Dendritic cell treated with granulocyte-macrophage colony-stimulating factor and Interleukin-4, amounts not matched to agents 40 ng/mL and 50 ng/mL, for 4 days (primary cell): ENCODE measurements around the gene POLG.

Source experiments
- H3K27ac Mint-ChIP-seq: one replicate; pipeline ENCODE4 v1.8.0; 2022; ENCODE audit warnings: mild to moderate bottlenecking, mixed read lengths
- H3K27me3 Mint-ChIP-seq: one replicate; pipeline ENCODE4 v1.8.0; 2022; ENCODE audit warnings: mild to moderate bottlenecking, mixed read lengths
- H3K36me3 Mint-ChIP-seq: one replicate; pipeline ENCODE4 v1.8.0; 2022; ENCODE audit warnings: low read depth, mixed read lengths
- H3K4me1 Mint-ChIP-seq: one replicate; pipeline ENCODE4 v1.8.0; 2022; ENCODE audit warnings: low read depth, mixed read lengths
- H3K4me3 Mint-ChIP-seq: one replicate; pipeline ENCODE4 v1.8.0; 2022; ENCODE audit warnings: mild to moderate bottlenecking, moderate library complexity, mixed read lengths
- H3K9me3 Mint-ChIP-seq: one replicate; pipeline ENCODE4 v1.8.0; 2022; ENCODE audit warnings: mixed read lengths
- intact Hi-C: fragments of 100-400 bp; cut with micrococcal nuclease; formaldehyde crosslinking; loops from one replicate; pipeline ENCODE4 v1.15.0; 2022

The POLG gene

DNA sequence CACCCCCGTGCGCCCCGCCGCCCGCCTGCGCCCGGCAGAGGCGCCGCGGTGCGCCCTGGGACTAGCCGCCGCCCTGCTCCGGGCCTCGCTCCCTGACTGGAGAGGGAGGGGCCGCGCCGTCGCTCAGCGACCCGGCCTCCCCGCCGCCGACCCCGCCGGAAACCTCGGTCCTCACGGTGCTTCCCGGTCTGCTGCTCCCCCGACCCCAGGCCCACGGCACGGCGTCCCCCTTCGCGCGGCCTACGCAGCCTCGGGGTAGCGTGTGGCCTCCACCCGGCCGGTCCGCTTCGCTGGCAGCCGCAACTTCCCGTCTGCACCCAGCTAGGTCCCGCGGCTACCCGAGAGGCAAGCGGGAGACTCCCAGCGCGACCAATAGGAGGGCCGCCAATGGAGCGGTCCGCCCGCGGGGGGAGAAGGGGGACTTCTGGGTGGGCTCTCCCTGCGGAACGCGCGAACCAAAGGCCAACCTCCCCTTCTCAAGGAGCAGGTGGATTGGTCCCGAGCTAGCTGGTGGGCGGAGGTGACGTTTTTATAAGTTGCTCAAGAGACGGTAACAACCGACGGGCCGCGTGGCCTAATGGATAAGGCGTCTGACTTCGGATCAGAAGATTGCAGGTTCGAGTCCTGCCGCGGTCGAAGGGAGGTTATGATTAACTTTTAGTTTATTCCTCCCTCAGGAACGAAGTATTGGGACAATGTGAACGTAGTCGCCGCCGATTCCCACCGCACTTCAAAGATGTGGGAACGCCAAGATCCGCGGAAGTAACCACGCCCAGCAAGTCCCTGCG is at the start of gene POLG:
Gene POLG, minus strand, starts transcription at position 315 of the 788 bp plus-strand sequence. CDS start 1,070 bp downstream, outside the sequence.
- H3K36me3 Mint-ChIP-seq = peaks cover 39% of the 10 kb centered on the region
- peak within 1 kb of the TSS; percentile 90 for H3K27ac Mint-ChIP-seq
- no peaks in the 10 kb centered on the region for H3K9me3 Mint-ChIP-seq
- peaks cover 56% of the 10 kb centered on the region for H3K4me1 Mint-ChIP-seq
- H3K27me3 Mint-ChIP-seq = peaks cover 11% of the 10 kb centered on the region
- H3K4me3 Mint-ChIP-seq = peak within 1 kb of the TSS; percentile 79
- intact Hi-C loops = no loop called here

GRCh38 chr15:89384176-89384604 is 49.6 kb upstream of the POLG start:
- Mint-ChIP-seq H3K4me1 (peaks cover 25% of the 10 kb centered on the region), H3K9me3 (no peaks in the 10 kb centered on the region), H3K27me3 (peaks cover 28% of the 10 kb centered on the region), H3K27ac (no peak overlapping the region), H3K4me3 (no peak overlapping the region), H3K36me3 (no peaks in the 10 kb centered on the region)
- intact Hi-C loops = no loop called here

- Mint-ChIP-seq H3K27me3 (peaks cover 34% of the 10 kb centered on the region), H3K4me3 (no peak overlapping the region), H3K27ac (no peak overlapping the region), H3K36me3 (no peaks in the 10 kb centered on the region), H3K4me1 (peaks cover 31% of the 10 kb centered on the region), H3K9me3 (no peaks in the 10 kb centered on the region)
- intact Hi-C loops = no loop called here
These were observed 48.9 kb upstream of the POLG start for GRCh38 chr15:89383365-89384175.

GRCh38 chr15:89381888-89382686 is 47.5 kb upstream of the POLG start:
- peaks cover 45% of the 10 kb centered on the region for H3K27me3 Mint-ChIP-seq
- intact Hi-C loops = no loop called here
- H3K27ac Mint-ChIP-seq = no peak overlapping the region
- peaks cover 36% of the 10 kb centered on the region for H3K4me1 Mint-ChIP-seq
- H3K36me3 Mint-ChIP-seq = no peaks in the 10 kb centered on the region
- no peaks in the 10 kb centered on the region for H3K9me3 Mint-ChIP-seq
- no peak overlapping the region for H3K4me3 Mint-ChIP-seq

DNA sequence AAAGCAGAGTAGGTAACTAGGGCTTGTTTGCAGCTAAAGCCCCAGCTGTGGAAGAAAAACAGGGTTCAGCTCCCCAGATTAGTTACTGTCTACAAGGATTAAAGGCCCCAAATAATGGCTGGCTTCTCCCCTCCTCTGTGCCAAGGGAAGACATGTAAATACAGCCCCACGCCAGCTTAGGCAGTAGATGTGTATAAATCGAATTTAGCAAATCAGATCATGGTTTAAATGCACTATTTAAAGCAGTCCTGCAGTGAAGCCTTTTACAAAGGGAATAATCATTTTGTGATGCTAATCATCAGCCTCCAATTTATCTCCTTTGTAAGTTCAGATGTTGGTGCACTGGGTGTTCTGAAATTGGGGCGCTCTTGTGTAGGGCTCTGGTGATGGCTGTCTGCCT is 46.7 kb upstream of the POLG start:
- H3K36me3 Mint-ChIP-seq = no peaks in the 10 kb centered on the region
- no peak overlapping the region for H3K4me3 Mint-ChIP-seq
- H3K9me3 Mint-ChIP-seq = no peaks in the 10 kb centered on the region
- intact Hi-C loops = no loop called here
- peaks cover 50% of the 10 kb centered on the region for H3K27me3 Mint-ChIP-seq
- H3K4me1 Mint-ChIP-seq = peaks cover 36% of the 10 kb centered on the region
- no peak overlapping the region for H3K27ac Mint-ChIP-seq

DNA sequence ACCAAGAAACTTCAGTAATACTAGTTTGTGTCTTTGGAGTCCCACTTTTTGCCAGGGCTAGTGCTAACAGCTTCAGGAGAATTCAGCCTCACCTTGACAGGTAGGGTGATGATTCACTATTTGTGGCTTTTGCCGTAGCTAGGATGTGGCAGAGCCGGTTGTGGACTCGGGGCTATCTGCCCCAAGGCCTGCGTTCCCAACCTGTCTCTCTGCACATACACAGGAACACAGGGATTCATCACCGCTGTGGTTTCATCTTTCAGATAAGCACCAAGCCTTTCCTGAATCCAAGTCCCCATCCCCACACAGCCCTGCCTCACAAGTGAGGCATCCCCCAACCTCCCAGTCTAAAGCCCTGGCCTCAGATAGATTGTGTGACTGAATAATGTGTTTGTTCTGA is 45.2 kb upstream of the POLG start:
- intact Hi-C loops = no loop called here

DNA sequence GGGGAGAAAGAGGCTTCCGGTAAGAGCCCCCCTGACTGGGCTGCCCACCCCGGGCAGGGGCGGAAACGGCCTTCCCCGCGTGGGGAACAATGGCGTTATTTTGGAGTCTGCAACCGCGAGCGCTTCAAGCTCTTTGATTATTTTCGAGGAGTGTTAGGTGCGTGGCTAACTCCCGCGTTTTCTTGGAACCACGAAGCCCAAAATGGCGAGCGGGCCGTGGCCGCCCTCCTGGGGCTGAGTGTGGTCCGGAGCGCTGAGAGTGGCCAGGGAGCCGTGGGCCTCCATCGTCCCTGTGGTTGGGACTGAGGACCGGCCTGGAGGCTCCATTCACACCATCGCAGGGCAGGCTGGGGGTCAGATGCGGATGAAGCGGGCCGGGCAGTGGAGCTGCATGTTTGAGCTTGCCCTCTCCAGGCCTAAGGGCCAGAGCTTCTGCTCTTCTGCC is 44.6 kb upstream of the POLG start:
- intact Hi-C loops = no loop called here
- H3K4me3 Mint-ChIP-seq = no peak overlapping the region
- H3K27me3 Mint-ChIP-seq = peaks cover 69% of the 10 kb centered on the region
- H3K9me3 Mint-ChIP-seq = no peaks in the 10 kb centered on the region
- no peaks in the 10 kb centered on the region for H3K36me3 Mint-ChIP-seq
- H3K27ac Mint-ChIP-seq = peak overlapping the region; percentile 28
- peaks cover 22% of the 10 kb centered on the region for H3K4me1 Mint-ChIP-seq

More for the DNA sequence above, 45.2 kb upstream of the POLG start:
- Mint-ChIP-seq H3K4me1 (peaks cover 26% of the 10 kb centered on the region), H3K27me3 (peaks cover 64% of the 10 kb centered on the region), H3K4me3 (no peak overlapping the region), H3K36me3 (no peaks in the 10 kb centered on the region), H3K9me3 (no peaks in the 10 kb centered on the region), H3K27ac (no peak overlapping the region)

DNA sequence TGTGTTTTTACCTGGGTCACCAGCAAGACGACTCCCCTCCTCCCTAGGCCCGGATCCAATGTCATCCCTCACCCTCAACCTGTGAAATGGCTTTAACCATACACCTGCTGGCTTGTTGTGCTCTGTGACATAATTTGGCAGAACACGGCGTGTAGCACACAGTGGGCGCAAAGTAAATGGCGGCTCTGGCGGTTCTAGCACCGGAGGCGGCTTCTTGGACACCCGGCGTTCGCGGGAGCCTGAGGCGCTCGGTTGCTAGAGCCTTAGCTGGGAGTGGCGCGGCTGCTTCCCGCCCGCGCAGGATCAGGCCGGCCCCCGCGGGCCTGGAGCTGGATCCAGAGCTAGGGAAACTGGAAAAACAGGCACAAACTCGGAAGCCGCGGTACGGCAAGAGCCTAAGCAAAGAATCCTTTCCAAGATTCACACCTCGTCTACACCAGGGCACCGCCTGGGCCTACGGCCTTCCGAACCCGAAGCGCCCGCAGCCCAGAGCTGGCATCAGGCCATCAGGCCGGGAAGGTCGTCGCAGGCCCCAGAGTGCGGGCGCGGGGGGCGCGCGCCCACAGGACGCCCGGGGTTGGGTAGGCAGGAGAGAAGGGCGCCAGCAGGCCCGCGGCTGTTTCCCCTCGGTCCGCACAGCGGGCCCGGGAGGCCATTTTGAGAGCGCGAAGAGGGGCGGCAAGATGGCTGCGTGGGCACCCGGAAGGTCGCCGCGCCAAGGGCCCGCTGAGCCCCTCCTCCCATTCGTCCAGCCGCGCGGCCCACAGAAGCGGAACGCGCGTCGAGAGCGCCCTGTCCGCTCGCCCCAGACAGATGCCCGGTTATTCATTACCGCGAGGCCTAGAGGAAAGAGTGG is 43.9 kb upstream of the POLG start:
- no peaks in the 10 kb centered on the region for H3K9me3 Mint-ChIP-seq
- no peaks in the 10 kb centered on the region for H3K36me3 Mint-ChIP-seq
- intact Hi-C loops = no loop called here
- H3K27me3 Mint-ChIP-seq = peaks cover 77% of the 10 kb centered on the region
- peaks cover 22% of the 10 kb centered on the region for H3K4me1 Mint-ChIP-seq
- peak overlapping the region; percentile 28 for H3K27ac Mint-ChIP-seq
- peak overlapping the region; percentile 65 for H3K4me3 Mint-ChIP-seq

DNA sequence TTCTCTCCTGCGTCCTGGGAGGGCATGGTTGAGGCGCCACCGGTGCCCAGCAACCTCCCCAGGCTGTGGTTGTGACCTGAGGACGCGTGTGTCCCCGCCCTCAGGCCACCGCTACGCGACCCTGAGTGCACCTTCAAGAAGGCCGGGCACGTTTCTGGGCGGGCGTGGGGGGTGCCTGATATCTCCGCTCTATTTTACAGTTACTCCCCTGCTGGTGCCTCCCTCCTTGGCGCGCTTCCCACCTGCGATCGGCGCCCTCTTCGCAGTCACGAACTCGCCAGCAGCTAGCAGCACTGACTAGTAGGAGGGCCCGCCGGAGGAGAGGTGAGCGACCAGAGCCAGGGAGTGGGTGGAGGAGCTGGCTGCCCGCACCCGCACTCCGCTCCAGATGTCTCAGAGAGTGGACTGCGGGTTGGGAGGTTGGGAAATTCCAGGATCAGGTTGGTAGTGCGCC is 43.2 kb upstream of the POLG start:
- Mint-ChIP-seq H3K4me1 (peaks cover 22% of the 10 kb centered on the region), H3K27me3 (peaks cover 81% of the 10 kb centered on the region), H3K27ac (no peak overlapping the region), H3K4me3 (no peak overlapping the region), H3K36me3 (no peaks in the 10 kb centered on the region), H3K9me3 (no peaks in the 10 kb centered on the region)
- intact Hi-C loops = no loop called here

- Mint-ChIP-seq H3K27ac (no peak overlapping the region), H3K4me3 (no peak overlapping the region), H3K27me3 (peaks cover 88% of the 10 kb centered on the region), H3K36me3 (no peaks in the 10 kb centered on the region), H3K4me1 (peaks cover 24% of the 10 kb centered on the region), H3K9me3 (no peaks in the 10 kb centered on the region)
- intact Hi-C loops = no loop called here
These were observed 42.6 kb upstream of the POLG start for GRCh38 chr15:89377024-89377841.

- Mint-ChIP-seq H3K4me1 (peaks cover 30% of the 10 kb centered on the region), H3K27me3 (peaks cover 91% of the 10 kb centered on the region), H3K9me3 (no peaks in the 10 kb centered on the region), H3K4me3 (no peak overlapping the region), H3K27ac (no peak overlapping the region), H3K36me3 (no peaks in the 10 kb centered on the region)
- intact Hi-C loops = no loop called here
These were observed 41.8 kb upstream of the POLG start for GRCh38 chr15:89376388-89376787.
